ENCODE results near the gene CCNY.

The CCNY gene

DNA sequence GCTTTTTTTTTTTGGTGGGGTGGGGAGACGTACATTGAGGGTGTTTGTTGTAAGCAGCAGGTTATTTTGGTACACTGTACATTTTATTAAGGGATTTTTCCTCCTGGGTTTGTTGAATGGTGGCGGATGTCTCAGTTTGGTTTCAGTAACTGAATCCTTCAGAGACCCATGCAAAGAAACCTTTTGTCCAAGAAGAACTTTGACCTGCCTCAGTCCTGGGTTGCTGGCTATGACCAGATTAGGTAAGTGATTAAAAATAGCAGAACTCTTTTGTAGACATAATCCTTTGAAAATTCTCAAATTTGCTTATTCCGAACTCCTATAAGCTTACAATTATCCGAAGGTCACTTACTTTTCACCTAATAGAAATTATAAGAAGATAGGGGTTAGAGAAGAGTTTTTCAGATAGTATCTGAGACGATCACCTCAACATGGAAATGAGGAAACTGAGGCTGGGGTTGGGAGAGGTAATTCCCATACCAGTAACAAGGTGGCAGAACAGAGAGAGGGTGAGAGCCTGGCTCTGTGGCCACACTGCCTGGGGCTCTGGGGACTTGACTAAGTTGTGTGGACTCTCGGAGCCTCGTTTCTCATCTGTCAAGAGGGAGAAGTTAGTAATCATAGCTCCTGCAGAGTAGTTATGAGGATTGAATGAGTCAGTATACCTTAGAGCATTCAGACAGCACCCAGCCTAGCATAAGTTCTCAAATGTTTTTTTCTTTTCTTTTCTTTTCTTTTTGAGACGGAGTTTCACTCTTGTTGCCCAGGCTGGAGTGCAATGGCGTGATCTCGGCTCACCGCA lies 87.4 kb downstream of the CCNY start:
- DNase-seq, result no peak

DNA sequence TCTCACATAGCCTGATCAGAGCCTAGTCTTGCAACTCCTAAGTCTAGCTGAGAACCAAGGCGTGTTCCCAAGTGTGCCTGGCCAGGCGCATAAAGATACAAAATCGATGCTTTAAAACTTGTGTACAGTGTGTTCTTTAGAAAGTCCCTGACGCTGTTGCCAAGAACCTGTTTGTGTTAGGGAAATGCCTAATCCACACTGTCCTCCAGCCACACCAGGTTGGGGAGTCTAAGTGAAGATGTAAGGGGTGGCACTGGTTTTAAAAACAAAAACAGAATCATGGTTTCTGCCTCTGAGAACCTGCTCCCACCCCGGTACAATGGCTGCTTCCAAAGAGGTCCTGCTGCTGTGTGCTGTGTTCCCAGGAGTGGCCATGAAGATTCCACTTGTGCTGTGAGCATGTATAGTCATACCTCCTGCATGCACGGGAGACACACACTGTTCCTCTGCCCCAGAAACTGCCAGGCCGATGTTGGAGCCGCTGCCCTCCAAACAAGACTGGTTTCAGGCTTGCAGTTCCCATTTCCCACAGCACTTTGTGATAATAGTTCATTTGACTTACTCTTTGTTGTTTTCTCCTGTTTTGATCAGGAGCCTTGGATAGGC lies 88.5 kb downstream of the CCNY start:
- DNase-seq, result no peak

DNA sequence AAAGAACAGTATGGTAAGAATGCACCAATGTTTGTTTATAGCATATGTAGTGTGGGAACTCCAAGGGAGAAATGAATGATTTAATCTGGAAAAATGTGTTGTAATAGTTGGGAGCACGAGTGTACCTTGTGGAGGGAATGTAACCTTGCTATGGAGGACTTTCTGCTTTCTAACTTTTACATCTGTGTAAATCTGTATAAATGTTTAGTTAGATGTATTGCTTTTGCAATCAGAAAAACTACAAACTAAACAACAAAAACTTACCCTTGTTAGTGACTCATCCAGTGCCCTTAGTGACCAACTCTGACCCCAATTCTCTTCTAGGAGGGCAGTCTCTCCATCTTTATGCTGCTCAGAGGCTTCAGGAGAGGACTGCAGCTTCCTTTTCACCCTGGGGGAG lies 89.3 kb downstream of the CCNY start:
- DNase-seq, result no peak

DNA sequence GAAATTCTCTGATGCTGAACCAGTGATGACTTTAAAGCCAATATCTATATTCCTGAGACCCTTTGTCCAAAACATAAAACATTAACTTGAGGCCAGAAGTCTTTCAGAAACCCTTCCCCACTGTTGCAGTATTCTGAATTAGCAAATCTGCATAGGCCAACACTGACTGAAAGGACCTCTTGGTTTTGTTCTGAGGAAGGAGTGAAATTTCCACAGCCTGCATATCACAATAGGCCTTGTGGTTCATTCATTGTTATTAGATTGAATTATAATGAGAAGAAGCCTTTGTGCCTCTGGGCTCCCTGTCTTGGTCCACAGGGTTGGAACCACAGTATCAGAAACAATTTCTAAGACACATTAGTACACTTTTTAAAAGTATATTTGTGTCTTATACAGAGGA lies 90.3 kb downstream of the CCNY start:
- peak in 4 of 56 donors; percentile 25 to 57 (median 29) for DNase-seq

DNA sequence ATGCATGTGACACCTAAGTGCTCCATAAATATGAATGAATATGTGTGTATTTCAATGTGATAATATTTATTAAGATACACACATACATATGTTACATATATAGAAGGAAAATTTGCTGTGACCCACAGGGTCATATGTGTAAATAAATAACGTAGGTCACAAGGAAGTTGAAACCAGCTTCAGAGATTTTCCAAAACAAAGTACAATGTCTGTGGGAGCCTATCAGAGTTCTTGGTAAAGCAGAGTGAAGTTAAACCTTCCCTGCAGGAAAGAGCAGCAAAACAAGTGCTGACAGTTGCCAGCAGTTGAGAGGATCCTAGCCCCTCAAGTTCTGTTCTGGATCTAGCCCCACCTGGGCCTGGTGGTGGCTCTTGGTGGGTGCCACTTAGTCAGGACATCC lies 91.2 kb downstream of the CCNY start:
- no peak for DNase-seq

DNA sequence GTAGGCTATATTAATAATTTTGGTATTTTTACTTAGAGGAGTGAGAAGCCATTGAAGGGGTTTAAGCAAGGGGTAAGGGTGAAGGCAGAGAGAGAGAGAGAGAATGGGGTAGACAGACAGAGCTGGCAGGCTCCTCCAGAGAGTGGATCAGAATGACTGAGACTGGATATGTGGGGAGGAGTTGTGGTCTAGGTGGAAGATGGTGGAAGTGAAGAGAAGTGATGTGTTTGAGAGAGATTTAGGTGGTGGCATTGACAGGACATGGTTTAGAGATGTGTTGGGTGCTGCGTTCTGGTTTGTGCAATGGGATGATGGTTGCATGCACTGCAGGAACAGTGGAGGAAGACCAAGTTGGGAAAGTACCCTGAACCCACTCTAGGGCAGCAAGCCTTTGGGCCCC lies 92.2 kb downstream of the CCNY start:
- no peak for DNase-seq

DNA sequence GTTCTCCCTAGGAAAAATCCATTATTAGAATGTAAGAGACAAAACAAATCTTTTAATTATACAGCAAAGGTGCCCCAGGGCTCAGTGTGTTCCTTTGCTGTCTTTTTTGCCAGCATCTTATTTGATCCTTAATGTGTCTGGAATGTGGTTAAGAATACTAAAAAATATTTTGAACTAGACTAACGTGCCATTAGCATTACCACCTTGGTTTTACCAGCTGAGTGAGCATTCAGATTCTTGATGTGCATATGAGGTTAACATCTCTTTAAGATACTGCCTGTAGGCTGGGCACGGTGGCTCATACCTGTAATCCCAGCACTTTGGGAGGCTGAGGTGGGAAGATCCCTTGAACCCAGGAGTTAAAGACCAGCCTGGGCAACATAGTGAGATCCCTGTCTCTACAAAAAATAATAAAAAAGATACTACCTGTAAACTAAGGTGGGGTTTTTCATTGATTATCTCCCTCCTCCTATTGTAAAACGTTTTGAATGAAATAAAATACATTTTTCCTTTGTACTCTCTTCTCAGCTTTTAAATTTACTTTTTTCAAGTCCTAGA lies 96.6 kb downstream of the CCNY start:
- DNase-seq, result no peak

DNA sequence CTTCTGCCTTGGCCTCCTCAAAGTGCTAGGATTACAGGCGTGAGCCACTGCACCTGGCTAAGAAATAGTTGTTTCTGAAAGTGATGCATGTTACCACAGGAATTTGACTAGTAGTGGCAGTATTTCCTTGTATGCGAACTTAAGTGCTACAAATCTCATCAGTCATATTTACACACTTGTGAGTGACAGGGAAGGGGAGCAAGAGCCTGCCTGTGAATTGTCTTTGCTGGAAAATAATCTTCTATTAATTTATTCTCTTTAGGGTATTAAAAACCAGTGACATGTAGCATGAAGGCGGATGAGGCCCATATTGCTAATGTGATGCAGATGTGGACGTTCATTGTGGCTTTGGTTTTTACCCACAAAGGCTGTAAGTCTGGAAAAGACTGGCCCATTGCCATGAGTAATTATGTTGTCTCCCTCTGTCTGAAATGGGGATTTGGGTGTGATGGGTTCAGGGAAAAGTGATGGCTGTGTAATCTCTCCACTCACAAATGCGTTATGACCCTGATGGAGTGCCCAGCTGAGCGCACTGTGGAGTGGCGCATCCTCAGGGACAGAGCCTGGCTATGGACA lies 97.6 kb downstream of the CCNY start:
- no peak for DNase-seq

DNA sequence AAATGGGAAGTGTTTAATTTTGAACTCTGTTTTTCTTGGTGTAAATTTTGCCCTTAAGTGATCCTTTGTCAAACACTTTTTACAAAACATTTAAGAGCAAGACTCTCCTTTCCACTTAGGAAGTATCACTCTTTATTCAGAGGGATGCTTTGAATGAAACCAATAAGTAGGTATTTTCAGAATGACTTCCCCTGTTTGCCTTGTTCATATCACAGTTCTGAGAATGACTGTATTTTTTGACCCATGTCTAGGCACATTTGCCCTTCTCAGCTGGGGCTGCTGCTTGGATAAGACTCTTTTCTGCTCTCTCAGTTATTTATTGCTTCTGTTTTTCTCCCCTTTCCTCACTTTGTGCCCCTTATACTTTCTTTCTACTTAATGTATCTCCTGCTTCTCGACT lies 98.2 kb downstream of the CCNY start:
- no peak for DNase-seq

DNA sequence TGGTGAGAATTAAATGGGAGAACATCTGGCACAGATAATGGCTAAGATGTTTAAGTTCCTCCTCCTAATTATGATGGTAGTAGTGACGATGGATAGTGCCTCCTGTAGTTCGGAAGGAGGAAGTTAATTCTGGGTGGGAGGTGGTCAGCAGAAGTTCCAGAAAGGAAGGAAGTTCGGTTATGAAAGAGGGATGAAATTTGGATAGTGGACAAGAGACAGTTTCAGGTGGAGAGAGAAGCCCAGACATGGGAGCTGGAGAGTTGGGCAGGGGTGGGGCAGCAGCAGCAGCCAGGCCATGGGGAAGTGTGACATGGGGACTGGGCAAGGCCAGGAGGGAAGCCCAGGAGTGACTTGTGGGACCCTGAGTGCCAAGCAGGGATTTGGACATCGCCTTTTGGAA lies 99.5 kb downstream of the CCNY start:
- no peak for DNase-seq

DNA sequence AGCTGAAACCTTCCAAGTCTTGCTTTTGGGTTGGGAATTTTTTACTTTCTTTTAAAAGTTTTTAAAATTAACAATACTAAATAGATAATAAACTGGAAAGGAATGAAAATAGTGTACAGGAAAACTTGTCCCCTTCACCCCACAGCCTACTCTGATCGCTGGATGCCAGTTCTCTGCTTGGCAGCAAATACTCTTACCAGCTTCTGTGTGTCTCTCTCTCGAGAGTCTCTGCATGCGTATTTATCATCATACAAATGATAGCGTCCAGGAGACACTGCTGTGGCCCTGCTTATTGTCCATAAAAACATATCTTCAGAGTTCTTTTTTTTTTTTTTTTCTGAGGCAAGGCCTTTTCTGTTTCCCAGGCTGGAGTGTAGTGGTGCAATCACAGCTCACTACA lies 101.5 kb downstream of the CCNY start:
- no peak for DNase-seq

DNA sequence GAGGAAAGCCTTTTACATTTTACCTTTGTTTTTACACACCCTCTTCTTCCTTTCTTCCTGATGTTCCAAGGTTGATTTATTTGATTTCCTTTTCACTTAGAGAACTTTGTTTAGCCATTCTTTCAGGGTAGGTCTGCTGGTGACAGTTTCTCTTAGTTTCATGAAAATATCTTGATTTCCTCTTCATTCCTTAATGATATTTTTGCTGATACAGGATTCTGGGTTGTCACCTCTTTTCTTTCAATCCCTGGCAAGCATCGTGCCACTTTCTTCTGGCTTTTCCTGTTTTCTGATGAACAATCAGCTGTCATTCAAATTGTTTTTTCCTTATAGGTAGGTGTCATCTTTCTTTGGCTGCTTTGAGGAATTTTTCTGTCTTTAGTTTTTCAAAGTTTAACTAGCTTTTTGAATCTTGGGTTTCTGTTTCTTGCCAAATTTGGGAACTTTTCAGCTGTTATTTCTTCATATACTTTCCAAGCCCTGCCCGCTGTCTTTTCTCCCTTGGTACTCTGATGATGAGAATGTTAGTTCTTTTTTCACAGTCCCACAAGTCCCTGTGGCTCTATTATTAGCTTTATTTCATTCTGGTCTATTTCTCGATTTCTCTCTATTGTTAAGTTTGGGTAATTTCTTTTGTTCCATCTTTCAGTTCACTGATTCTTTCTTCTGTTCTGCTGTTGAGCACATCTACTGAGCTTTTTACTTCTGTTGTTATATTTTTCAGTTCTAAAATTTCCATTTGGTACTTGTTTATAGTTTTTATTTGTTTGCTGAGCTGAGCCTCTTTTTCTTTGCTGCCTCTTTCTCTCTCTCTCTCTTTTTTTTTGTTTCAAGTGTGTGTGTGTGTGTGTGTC lies 102.6 kb downstream of the CCNY start:
- no peak for DNase-seq

DNA sequence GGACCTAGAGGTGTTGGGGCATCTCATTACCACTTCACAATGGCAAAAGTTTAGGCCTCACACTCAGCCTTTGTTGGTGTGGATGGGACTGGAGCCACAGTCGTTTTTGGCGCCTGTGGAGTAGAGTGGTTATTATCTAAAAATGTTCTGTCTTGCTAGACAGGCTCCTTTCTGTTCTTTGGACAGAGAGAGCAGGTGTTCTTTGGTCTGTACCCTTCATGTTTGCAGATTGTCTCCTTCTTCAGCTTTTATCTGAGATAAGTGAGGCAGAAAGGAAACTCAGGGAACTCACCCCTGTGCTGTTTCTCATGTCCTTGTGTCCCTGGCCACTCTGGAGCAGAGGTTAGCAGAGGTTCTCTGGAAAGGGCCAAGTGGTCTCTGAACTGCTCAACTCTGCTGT lies 103.7 kb downstream of the CCNY start:
- DNase-seq, result no peak

DNA sequence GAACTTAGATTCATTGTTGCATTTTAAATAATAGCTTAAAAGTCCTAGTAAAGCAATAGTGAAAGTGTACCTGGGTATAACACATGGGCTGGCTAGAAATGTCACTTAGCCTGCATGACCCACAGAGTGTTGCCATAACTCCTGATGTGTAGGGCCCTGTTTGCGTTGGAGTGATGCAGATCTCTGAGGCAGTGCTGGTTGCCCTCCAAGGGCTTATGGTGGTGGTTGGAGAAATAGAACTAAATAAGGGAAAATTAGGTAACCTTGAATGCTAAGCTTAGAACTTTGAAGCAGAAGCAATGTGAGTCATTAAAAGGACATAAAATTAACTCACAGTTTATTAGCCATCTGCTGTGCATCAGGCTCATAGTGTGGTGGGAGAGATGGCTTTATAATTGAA lies 105.7 kb downstream of the CCNY start:
- no peak for DNase-seq

DNA sequence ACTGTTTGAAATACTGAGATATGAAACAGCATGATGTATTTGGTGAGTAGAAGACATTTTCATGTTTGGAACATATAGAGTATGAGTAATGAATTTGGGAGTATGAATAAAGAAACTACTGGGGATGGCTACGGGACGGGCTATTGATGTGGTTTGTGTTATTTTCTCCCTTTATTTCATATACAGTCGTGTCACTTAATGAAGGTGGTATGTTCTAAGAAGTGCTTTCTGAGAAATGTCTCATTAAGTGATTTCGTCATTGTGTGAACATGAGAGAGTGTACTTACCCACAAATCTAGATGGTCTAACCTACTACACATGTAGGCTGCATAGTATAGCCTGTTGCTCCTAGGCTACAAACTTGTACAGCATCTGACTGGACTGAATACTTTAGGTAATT lies 106.3 kb downstream of the CCNY start:
- no peak for DNase-seq

DNA sequence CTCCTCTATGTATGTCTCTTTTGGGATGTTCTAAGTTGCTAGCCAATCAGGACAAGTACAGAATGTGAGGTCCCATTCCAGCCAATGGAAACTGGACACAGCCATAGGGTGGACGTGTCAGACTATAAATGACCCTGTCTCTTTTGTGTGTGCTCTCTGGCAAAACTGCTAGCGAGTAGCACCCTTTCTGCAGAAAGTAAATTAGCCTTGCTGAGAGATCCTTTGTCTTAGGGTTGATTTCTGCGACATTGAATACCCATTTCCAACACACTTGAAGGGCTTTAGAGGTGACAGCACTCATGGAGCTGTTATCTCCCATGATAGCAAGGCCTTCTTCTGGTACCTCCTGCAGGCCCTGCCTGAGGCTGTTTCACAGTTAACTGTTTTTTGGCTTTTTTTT lies 107.5 kb downstream of the CCNY start:
- no peak for DNase-seq

DNA sequence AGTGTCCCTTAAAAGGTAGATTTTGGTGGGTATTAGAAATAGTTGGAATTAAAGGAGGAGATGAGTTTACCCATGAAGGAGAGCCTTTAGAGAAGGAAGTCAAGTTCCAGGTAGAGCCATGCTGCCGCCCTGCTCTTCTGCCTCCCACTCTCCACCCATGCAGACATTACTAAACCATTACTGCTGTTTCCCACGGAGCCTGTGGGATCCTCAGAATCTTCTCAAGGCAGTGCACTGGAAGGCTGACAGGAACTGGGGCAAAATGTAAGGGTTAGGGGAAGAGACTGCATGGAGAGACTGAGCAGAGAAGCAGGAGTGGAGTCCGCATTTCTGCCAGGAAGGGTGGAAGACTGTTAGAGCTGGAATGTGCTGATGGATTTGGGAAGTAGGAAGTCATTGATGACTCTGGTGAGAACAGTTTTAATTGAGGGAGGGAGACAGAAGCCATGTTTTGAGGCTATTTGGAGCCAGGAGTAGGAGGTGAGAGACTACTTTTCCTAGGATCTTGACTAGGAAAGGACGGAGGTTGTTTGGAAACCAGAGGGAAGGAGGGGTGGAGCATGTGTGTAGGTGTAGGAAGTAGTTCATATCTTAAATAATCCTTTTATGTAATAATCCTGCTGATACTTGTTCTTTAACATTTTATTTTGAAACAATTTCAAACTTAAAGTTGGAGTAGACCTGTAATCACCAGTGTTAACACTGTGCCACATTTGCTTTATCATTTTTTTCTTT lies 109.0 kb downstream of the CCNY start:
- DNase-seq, result no peak

DNA sequence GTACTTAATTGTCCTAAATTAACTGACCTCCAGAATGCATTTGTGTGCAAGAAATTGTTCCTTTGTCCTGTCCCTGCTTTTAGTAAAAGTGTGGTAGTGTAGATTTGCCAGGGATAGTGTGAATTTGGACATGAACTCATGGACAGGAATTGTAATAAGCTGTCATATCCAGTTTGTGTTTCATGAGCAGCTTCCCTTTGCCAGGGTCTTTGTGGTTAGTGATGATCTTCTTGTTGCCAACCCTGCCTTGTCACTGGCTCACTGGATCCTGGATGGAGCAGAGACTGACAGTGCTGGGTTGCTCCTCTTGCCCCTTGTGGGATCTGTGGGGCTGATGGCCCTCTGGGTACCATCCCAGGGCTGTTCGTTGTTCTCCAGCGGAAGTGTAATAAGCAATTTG lies 110.1 kb downstream of the CCNY start:
- no peak for DNase-seq

DNA sequence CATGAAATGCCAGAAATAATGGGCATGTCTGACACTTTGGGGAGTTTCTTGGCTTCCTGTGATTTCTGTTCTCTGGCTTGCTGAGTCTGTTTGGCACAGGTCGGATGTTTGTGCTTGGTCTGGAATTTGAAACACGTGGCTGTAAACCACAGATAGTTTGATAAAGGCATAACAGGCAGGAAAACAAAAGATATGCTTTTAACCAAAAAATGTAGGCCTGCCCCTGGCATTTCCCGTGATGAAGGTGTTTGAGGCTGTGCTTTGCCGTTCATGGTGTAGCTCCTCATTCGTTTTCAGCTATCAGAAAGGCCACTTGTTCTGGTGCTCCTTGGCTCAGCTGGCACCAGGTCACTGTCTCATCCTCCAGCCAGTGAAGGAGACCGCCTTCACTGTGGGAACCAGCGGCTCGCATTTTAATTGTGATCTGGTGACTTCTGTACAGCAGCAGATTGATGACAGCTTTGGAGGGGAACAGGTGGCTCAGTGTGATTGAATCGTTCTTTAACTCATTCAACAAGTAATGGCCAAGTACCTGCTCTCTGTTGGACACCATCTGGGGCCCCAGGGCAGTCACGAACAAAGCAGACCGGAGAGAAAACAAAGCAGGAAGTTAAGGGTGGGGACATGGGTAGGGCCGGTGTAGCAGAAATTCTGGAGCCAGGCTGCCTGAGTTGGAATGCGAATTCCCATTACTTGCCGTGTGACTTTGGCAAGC lies 111.5 kb downstream of the CCNY start:
- no peak for DNase-seq

Data from amygdala (tissue), 56 donors.